ENCODE measurements around the gene KRTAP20-3.

The KRTAP20-3 gene

GRCh38 chr21:30680586-30680985, 37.9 kb downstream of the KRTAP20-3 start:
- no peak for DNase-seq (ENCODE audit: low read depth in 2 of 2)

DNA sequence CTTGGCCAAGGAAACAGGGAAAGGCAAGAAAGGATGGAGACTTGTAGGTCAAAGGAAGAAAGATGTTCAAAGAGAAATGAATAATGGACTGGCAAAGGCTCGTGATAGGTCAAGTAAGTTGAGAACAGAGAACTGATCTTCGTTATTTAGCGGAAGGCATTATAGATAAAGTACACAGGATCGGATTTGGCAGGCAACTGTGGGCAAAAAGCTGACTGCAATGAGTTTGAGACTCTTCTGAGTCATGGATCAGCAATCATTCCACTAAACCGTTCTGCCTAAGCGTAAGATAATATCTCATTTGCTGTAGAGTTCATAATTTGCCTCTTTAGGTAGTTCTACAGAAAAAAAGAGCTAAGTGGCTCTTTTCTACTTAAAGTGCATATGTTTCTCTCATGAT, 41.8 kb downstream of the KRTAP20-3 start:
- DNase-seq (ENCODE audit: low read depth in 2 of 2): no peak

GRCh38 chr21:30689822-30690221, 47.2 kb downstream of the KRTAP20-3 start:
- DNase-seq (ENCODE audit: low read depth in 2 of 2): no peak
